SKM-1 (cell line): ENCODE results near the gene CYB5RL.

Experiments
- DNase-seq: peaks from one replicate; lab custom pipeline; 2025; ENCODE audit not compliant: unreplicated experiment; lab: John Stamatoyannopoulos, UW

The CYB5RL gene

GRCh38 chr1:54160351-54160750 lies 39.5 kb downstream of the CYB5RL start:
- DNase-seq: no peak

DNA sequence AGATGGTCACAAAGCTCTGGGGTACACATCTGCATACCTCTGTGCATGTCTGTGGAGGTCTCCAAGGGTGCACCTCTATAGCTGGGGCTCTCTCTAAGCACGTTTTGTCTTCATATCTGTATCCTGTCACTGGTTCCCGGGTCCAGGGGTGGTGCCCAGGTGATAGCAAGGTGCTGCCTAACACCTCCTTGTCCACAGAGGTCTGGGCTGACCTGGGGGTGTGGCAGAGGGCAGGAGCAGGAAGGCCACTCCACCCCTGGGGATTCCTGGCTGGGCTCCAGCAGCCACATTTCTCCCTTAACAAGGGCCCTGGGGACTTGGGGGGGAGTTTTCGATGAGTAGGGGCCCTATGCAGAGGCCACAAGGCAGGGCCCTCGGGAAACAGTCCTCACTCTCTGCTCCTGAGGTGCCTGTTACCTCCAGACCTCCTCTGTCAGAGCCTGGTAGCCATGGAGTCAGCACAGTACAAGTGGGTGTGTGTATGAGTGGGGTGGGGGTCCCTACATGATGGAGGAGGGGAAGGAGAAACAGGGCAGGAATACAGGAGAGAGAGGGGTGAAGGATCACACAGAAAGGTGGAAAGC lies 40.0 kb downstream of the CYB5RL start:
- DNase-seq: no peak

- no peak for DNase-seq
Measured at GRCh38 chr1:54158071-54158470, 41.8 kb downstream of the CYB5RL start.

DNA sequence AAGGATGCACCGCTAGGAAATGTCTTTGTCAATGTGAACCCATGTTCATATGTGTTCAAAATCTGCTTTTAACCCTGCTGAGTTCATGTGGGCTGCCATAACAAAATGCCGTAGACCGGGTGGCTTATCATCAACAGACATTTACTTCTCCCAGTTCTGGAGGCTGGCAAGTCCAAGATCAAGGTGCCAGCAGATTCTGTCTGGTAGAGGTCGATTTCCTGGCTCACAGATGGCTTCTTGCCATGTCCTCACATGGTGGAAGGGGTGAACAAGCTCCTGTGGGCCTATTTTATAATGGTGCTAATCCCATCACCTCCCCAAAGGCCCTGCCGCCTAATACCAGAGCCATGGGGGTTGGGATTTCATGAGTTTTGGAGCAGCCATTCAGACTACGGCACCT lies 42.4 kb downstream of the CYB5RL start:
- no peak for DNase-seq

DNA sequence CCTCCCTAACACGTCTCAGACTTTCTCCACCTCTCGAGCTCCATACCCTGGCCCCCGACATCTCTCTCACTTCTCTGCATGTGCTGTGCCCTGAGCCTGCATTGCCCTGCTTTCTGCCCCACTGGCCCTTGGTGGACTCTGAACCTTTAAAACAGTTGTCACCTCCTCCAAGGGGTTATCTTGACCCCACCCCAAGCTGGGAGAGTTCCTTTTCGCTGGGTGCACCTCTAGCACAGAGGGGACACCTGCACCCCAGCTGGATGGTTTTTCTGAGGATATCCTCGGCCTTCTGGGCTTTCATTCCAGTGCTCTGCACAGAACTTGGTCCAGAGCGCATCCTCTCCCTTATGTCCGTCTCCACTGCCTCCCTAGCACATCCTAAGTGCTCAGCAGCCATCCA lies 42.8 kb downstream of the CYB5RL start:
- DNase-seq: no peak

GRCh38 chr1:54156201-54156600 lies 43.6 kb downstream of the CYB5RL start:
- no peak for DNase-seq

DNA sequence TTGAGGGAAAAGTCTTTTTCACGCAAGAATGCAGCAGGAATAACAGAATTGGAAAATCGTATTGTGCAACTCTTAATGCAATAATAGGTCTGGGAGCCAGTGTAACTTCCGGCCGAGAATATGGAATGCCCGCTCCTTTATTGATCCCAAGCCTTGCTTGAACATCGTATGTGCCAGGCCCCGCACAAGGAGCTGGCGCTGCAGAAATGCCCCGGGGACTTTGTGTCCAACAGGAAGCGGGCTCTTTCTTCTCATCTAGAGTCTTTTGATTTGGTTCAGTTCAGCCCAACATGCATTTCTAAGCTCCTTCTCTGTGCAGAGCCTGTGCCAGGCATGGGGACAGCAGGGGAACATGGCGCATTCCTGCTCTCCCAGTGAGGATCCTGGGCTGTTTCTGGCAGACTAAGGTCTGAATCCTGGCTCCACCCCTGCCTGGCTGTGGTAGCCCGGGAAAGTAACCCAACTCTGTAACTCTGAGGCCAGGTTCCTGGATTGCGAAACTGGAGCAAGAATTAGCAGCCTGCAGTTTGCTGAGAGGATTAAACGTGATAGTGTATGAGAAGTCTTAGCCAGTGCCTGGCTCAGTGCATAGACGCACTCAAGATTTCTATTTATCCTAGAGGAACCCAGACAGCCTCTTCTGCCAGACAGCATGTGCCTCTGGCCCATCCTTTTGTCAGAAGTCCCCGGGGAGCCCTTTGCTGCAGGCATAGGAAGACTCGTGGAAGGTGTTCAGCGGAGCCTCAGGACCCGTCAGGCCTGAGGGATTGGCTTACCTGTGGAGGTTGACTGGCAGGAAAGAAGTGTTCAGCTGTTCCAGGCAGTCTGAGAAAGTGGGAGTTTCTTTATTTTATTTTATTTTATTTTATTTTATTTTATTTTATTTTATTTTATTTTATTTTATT lies 46.0 kb downstream of the CYB5RL start:
- peak; percentile 52 for DNase-seq

DNA sequence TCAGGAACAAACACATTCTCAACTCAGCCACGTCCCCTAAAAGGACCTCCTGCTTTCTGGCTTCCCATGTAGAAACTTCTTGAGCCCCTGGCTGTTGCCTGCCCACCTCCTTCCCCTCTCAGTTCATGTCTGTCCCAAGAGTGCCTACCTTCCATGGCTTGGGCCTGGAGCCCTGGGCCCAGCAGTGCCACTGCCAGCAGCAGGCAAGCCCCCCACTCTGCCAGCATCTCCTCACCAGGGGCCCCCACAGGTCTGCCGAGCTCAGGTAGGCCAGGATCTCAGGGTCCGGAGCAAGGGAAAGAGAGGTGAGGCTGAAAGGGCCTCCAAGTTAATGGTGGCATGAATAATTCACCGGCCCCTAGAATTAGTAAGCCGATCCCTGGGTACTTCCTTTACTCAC lies 47.1 kb downstream of the CYB5RL start, which contains the start of gene CDCP2:
Gene CDCP2, minus strand, starts transcription at position 305 of the 400 bp plus-strand sequence. Its CDS starts 78 bp downstream, at position 227.
- DNase-seq: no peak

- no peak for DNase-seq
Measured at GRCh38 chr1:54151013-54151412, 48.8 kb downstream of the CYB5RL start.
